Measurements from ENCODE around the gene CWC22.

DNA sequence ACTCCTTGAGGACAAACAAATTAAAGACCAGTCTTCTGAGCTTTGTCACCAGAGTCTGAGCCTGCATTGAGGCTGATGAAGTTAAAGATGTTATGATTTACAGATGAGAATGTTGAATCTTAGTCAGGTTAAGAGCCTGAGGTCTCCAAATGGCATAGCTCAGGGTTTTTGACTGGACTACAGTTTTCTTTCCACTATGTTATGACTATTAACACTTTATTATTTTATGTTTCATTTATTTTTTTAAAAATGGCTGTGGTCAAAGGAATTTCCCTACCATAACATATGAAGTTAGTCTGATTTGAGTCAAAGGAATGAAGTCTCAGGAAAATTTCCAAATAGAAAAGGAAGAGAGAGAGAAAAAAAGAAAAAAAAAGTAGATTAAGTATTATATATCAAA, 39.7 kb upstream of the CWC22 start:
- no peak for TF ChIP-seq POLR2AphosphoS5 (IDR thresholded peaks at IDR 0.05; ENCODE audit: borderline replicate concordance, low read depth, low read length)
- no peak for TF ChIP-seq EZH2 (IDR thresholded peaks at IDR 0.05)
- TF ChIP-seq FOXP2 (optimal IDR thresholded peaks at IDR 0.05; ENCODE audit: control extremely low read depth, extremely low read length, insufficient read depth): no peak
